NB4 (cell line): Measurements from ENCODE around the gene DST.

Source experiments
- DNase-seq: peaks from one replicate; pipeline ENCODE4 v3.0.0; 2010; ENCODE audit warnings: low read depth
- H3K4me3 ChIP-seq: one replicate; pipeline ENCODE4 v1.5.1; 2011; ENCODE audit warnings: mild to moderate bottlenecking, low read depth, low read length, moderate library complexity
- MYC ChIP-seq: IDR thresholded peaks from 2 replicates; pipeline ENCODE4 v1.6.1; 2011; ENCODE audit warnings: low read depth, low read length
- POLR2A ChIP-seq: IDR thresholded peaks from 2 replicates; pipeline ENCODE4 v1.6.1; 2011; ENCODE audit warnings: mild to moderate bottlenecking; ENCODE audit not compliant: insufficient read length; ENCODE audit errors: extremely low read depth
- TF ChIP-seq, protein P1 (sequence below): IDR thresholded peaks from 2 replicates; pipeline ENCODE4 v1.6.1; 2011; ENCODE audit warnings: low read depth, low read length
- TF ChIP-seq, protein P2 (sequence below): IDR thresholded peaks from one replicate; pipeline ENCODE4 v1.5.1; 2012; ENCODE audit warnings: low read depth, low read length

Gene DST

DNA sequence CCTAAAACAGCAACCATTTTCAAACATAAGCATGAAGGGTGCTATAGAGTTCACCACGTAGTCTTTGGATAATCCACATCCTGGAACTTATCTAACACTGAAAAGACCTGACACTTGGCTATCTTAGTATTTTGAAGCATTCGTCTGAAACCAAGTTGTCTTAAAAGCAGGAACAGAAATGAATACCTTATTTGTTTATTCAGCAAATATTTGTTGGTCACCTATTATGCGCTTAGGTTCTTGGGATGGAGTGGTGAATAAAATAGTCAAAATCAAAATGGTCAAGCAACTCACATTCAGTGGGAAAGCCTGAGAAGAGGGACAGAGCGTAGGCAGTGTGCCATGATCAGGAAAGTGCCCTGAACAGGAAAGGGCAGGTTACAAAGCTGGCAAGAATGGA is 206.9 kb downstream of the DST start:
- DNase-seq: no peak
- TF ChIP-seq MYC: no peak
- TF ChIP-seq, protein P1, sequence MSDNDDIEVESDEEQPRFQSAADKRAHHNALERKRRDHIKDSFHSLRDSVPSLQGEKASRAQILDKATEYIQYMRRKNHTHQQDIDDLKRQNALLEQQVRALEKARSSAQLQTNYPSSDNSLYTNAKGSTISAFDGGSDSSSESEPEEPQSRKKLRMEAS: no peak
- TF ChIP-seq POLR2A: no peak
- TF ChIP-seq, protein P2, sequence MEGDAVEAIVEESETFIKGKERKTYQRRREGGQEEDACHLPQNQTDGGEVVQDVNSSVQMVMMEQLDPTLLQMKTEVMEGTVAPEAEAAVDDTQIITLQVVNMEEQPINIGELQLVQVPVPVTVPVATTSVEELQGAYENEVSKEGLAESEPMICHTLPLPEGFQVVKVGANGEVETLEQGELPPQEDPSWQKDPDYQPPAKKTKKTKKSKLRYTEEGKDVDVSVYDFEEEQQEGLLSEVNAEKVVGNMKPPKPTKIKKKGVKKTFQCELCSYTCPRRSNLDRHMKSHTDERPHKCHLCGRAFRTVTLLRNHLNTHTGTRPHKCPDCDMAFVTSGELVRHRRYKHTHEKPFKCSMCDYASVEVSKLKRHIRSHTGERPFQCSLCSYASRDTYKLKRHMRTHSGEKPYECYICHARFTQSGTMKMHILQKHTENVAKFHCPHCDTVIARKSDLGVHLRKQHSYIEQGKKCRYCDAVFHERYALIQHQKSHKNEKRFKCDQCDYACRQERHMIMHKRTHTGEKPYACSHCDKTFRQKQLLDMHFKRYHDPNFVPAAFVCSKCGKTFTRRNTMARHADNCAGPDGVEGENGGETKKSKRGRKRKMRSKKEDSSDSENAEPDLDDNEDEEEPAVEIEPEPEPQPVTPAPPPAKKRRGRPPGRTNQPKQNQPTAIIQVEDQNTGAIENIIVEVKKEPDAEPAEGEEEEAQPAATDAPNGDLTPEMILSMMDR: no peak

DNA sequence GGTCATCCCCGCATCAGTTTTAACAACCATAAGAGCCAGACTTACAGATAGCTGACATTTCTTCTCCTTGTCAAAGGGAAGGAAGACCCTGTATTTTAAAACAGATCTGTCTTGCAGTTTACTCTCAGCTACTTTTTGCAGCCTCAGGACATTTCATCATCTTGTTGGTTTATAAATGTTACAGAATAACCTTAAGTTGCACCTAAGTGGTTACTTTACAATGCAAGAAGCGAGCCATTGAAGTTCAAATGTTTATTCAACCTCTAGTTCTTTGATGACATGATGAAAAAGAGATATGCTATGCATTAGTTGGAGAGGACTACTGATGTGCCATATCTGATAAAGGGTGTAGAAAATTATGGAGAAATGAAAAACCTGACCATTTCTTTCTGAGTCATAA is 207.4 kb downstream of the DST start:
- TF ChIP-seq, protein P2: no peak
- TF ChIP-seq MYC: no peak
- TF ChIP-seq, protein P1: no peak
- TF ChIP-seq POLR2A: no peak
- no peak for DNase-seq
- H3K4me3 ChIP-seq: no peak overlapping the region

More for the DNA sequence above, 206.9 kb downstream of the DST start:
- H3K4me3 ChIP-seq: no peak overlapping the region

DNA sequence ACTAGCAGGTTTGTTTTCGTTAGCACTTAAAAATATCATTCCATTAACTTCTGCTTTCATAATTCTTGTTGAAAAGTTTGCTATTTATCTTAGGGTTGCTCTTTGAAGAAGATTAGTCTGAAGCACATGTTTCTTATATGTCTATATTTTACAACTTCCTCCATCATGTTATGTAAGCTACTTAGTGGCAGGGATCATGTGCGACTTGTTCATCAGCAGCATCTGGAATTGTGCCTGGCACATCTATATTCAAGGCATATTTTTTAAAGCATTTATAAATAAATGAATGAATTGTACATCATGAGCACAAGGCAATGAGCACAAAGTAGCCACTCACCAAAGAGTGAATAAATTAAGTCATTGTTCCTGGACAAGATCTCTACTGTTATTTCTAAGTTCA is 208.1 kb downstream of the DST start:
- H3K4me3 ChIP-seq: no peak overlapping the region
- no peak for DNase-seq
- TF ChIP-seq POLR2A: no peak
- no peak for TF ChIP-seq MYC
- TF ChIP-seq, protein P1: no peak
- TF ChIP-seq, protein P2: no peak

DNA sequence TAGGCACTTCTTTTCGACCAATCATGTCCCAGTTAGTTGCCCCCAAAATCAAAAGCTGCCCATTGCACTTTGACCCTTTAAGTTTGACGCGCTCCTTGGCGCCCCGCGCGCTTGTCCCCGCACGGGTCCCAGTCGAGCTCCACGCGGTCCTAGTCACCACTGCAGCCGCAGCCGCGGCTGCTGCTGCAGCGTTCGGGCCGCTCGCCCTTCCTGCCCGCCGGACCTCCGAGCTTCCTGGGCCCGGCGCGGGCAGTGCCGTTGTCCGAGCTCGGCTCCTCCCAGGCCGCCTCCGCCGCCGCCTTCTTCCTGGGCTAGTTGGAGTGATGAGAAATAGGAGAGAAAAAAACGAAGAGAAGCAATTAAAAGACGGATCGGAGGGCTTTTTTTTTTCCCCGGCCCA is 209.6 kb downstream of the DST start:
- H3K4me3 ChIP-seq: no peak overlapping the region
- TF ChIP-seq, protein P1: no peak
- TF ChIP-seq, protein P2: no peak
- TF ChIP-seq MYC (no peak), POLR2A (no peak)
- DNase-seq: no peak

DNA sequence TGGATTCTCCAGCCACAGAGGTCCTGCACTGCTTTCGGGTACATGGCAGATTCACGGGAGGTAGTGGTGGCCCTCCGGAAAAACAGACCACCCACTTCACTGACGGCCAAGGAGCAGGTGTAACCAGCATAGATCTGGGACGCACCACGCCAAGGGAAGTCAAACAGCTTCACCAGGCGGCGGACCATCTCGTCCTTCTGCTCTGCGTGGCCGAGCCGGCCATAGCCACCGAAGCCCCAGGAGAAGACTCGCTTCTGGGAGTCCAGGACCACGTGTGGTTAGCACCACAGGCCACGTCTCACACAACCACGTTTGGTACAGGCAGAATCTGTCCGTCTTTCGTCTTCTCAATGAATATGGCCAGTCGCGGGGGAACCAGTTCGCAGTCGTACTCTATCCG is 210.5 kb downstream of the DST start:
- DNase-seq: no peak
- no peak overlapping the region for H3K4me3 ChIP-seq
- TF ChIP-seq MYC (no peak), POLR2A (no peak)
- TF ChIP-seq, protein P1: no peak
- TF ChIP-seq, protein P2: no peak
